Adipocyte (in vitro differentiated cells): Measurements from ENCODE around the gene NDRG4.

Source experiments
- DNase-seq: peaks from one replicate; pipeline ENCODE4 v3.0.0-alpha.2; 2015; ENCODE audit warnings: low read depth
- H3K27me3 ChIP-seq: replicated peaks from 2 replicates; pipeline ENCODE4 v1.7.0; 2013; ENCODE audit warnings: mild to moderate bottlenecking, low read length, moderate library complexity; ENCODE audit not compliant: control insufficient read depth, insufficient read depth
- H3K36me3 ChIP-seq: 2 replicates; pipeline ENCODE4 v1.7.0; 2013; ENCODE audit warnings: low read length, mild to moderate bottlenecking, moderate library complexity; ENCODE audit not compliant: control insufficient read depth, insufficient read depth, severe bottlenecking
- H3K4me1 ChIP-seq: 2 replicates; pipeline ENCODE4 v1.7.0; 2013; ENCODE audit warnings: mild to moderate bottlenecking, low read length, moderate library complexity; ENCODE audit not compliant: control insufficient read depth, insufficient read depth
- H3K4me3 ChIP-seq: 2 replicates; pipeline ENCODE4 v1.7.0; 2013; ENCODE audit warnings: mild to moderate bottlenecking, low read length, moderate library complexity
- H3K9ac ChIP-seq: 2 replicates; pipeline ENCODE4 v1.7.0; 2013; ENCODE audit warnings: mild to moderate bottlenecking, low read length, moderate library complexity
- H3K9me3 ChIP-seq: 2 replicates; pipeline ENCODE4 v1.7.0; 2013; ENCODE audit warnings: mild to moderate bottlenecking, low read length, moderate library complexity; ENCODE audit not compliant: control insufficient read depth

Gene NDRG4

GRCh38 chr16:58459344-58460218 is 40.4 kb upstream of the NDRG4 start:
- H3K9me3 ChIP-seq = no peaks in the 10 kb centered on the region
- no peaks in the 10 kb centered on the region for H3K4me1 ChIP-seq
- H3K36me3 ChIP-seq = no peaks in the 10 kb centered on the region
- peaks cover 12% of the 10 kb centered on the region for H3K27me3 ChIP-seq
- H3K4me3 ChIP-seq = no peak overlapping the region
- H3K9ac ChIP-seq = no peak overlapping the region
- DNase-seq = peak; percentile 7

GRCh38 chr16:58460219-58460610 is 39.7 kb upstream of the NDRG4 start:
- Histone ChIP-seq H3K27me3 (peaks cover 14% of the 10 kb centered on the region), H3K36me3 (no peaks in the 10 kb centered on the region), H3K4me1 (no peaks in the 10 kb centered on the region), H3K9ac (no peak overlapping the region), H3K4me3 (no peak overlapping the region), H3K9me3 (no peaks in the 10 kb centered on the region)
- DNase-seq = no peak

- H3K9me3 ChIP-seq = no peaks in the 10 kb centered on the region
- no peak for DNase-seq
- no peaks in the 10 kb centered on the region for H3K36me3 ChIP-seq
- peaks cover 21% of the 10 kb centered on the region for H3K27me3 ChIP-seq
- H3K4me1 ChIP-seq = no peaks in the 10 kb centered on the region
- no peak overlapping the region for H3K4me3 ChIP-seq
- no peak overlapping the region for H3K9ac ChIP-seq
Measured at GRCh38 chr16:58461056-58461455, 38.9 kb upstream of the NDRG4 start.

- Histone ChIP-seq H3K36me3 (no peaks in the 10 kb centered on the region), H3K4me3 (no peak overlapping the region), H3K27me3 (peaks cover 27% of the 10 kb centered on the region), H3K9ac (no peak overlapping the region), H3K4me1 (no peaks in the 10 kb centered on the region), H3K9me3 (no peaks in the 10 kb centered on the region)
- DNase-seq = no peak
Measured at GRCh38 chr16:58461640-58462039, 38.3 kb upstream of the NDRG4 start.

GRCh38 chr16:58462089-58462488 is 37.9 kb upstream of the NDRG4 start:
- Histone ChIP-seq H3K4me3 (no peak overlapping the region), H3K4me1 (no peaks in the 10 kb centered on the region), H3K27me3 (peaks cover 30% of the 10 kb centered on the region), H3K36me3 (no peaks in the 10 kb centered on the region), H3K9me3 (no peaks in the 10 kb centered on the region), H3K9ac (no peak overlapping the region)
- no peak for DNase-seq

GRCh38 chr16:58462499-58462996 is 37.4 kb upstream of the NDRG4 start:
- Histone ChIP-seq H3K4me3 (no peak overlapping the region), H3K9ac (no peak overlapping the region), H3K4me1 (no peaks in the 10 kb centered on the region), H3K9me3 (no peaks in the 10 kb centered on the region), H3K36me3 (no peaks in the 10 kb centered on the region), H3K27me3 (peaks cover 32% of the 10 kb centered on the region)
- DNase-seq = no peak

- H3K36me3 ChIP-seq = no peaks in the 10 kb centered on the region
- peak; percentile 35 for DNase-seq
- no peak overlapping the region for H3K9ac ChIP-seq
- peaks cover 38% of the 10 kb centered on the region for H3K27me3 ChIP-seq
- H3K4me1 ChIP-seq = no peaks in the 10 kb centered on the region
- H3K4me3 ChIP-seq = peak overlapping the region; percentile 59
- H3K9me3 ChIP-seq = no peaks in the 10 kb centered on the region
Measured at GRCh38 chr16:58462997-58463941, 36.7 kb upstream of the NDRG4 start.

GRCh38 chr16:58464047-58464915 is 35.7 kb upstream of the NDRG4 start:
- Histone ChIP-seq H3K36me3 (no peaks in the 10 kb centered on the region), H3K9me3 (no peaks in the 10 kb centered on the region), H3K4me3 (peak overlapping the region; percentile 59), H3K27me3 (peaks cover 39% of the 10 kb centered on the region), H3K9ac (no peak overlapping the region), H3K4me1 (no peaks in the 10 kb centered on the region)
- DNase-seq = peak; percentile 32

GRCh38 chr16:58464916-58465731 is 34.8 kb upstream of the NDRG4 start:
- no peaks in the 10 kb centered on the region for H3K4me1 ChIP-seq
- no peak overlapping the region for H3K4me3 ChIP-seq
- DNase-seq = peak; percentile 13
- no peaks in the 10 kb centered on the region for H3K9me3 ChIP-seq
- no peaks in the 10 kb centered on the region for H3K36me3 ChIP-seq
- peaks cover 43% of the 10 kb centered on the region for H3K27me3 ChIP-seq
- no peak overlapping the region for H3K9ac ChIP-seq

GRCh38 chr16:58465817-58466216 is 34.1 kb upstream of the NDRG4 start:
- Histone ChIP-seq H3K9ac (no peak overlapping the region), H3K36me3 (no peaks in the 10 kb centered on the region), H3K9me3 (no peaks in the 10 kb centered on the region), H3K27me3 (peaks cover 43% of the 10 kb centered on the region), H3K4me1 (no peaks in the 10 kb centered on the region), H3K4me3 (no peak overlapping the region)
- DNase-seq = no peak
